ENCODE results near the gene SERPINB12. TPM values are rescaled to one million over a fixed set of nuclear protein-coding genes. Genes with fewer than 3 reads are reported as not detected.

The SERPINB12 gene
- total RNA-seq, 1 donor from 2014 or later = not detected

- Mint-ChIP-seq H3K9me3 (ENCODE audit: unreplicated experiment) (no peaks in the 10 kb centered on the region), H3K27ac (ENCODE audit: unreplicated experiment) (no peak overlapping the region), H3K4me1 (ENCODE audit: low read depth, unreplicated experiment) (no peaks in the 10 kb centered on the region), H3K36me3 (ENCODE audit: low read depth, unreplicated experiment) (no peaks in the 10 kb centered on the region), H3K4me3 (ENCODE audit: unreplicated experiment) (no peak overlapping the region), H3K27me3 (ENCODE audit: low read depth, unreplicated experiment) (peaks cover 14% of the 10 kb centered on the region)
- no peaks in the 10 kb centered on the region for H3K36me3 ChIP-seq (ENCODE audit: insufficient read depth, low read length)
- H3K4me3 ChIP-seq (ENCODE audit: insufficient read depth, low read depth, low read length) = no peak overlapping the region
- no peak overlapping the region for H3K27ac ChIP-seq (ENCODE audit: low read depth, low read length)
- DNase-seq (ENCODE audit: low read depth) (no peak), FAIRE-seq (no peak)
- no peak for TF ChIP-seq EZH2 (IDR thresholded peaks at IDR 0.05; ENCODE audit: insufficient read depth, low read length)
- TF ChIP-seq CTCF (IDR thresholded peaks at IDR 0.05; ENCODE audit: insufficient read depth, low read depth, low read length) = no peak
- H4K20me1 ChIP-seq (ENCODE audit: insufficient read depth, low read length) = no peaks in the 10 kb centered on the region
- no peak overlapping the region for H3K9ac ChIP-seq (ENCODE audit: low read length)
- H3K79me2 ChIP-seq (ENCODE audit: insufficient read depth, low read length) = no peaks in the 10 kb centered on the region
- no peaks in the 10 kb centered on the region for H3K4me1 ChIP-seq (ENCODE audit: insufficient read depth, low read length)
- H3K4me2 ChIP-seq (ENCODE audit: low read length) = no peak overlapping the region
- no peaks in the 10 kb centered on the region for H3K27me3 ChIP-seq (ENCODE audit: insufficient read depth, low read length)
- no peak overlapping the region for H2AFZ ChIP-seq (ENCODE audit: low read depth, low read length)
- no peaks in the 10 kb centered on the region for H3K9me3 ChIP-seq (ENCODE audit: insufficient read depth, low read depth, low read length)
These were observed 25.7 kb downstream of the SERPINB12 start for GRCh38 chr18:63567825-63568224.

GRCh38 chr18:63570721-63571120, 28.6 kb downstream of the SERPINB12 start:
- H3K4me3 ChIP-seq (ENCODE audit: insufficient read depth, low read depth, low read length) = no peak overlapping the region
- no peaks in the 10 kb centered on the region for H3K9me3 Mint-ChIP-seq (ENCODE audit: unreplicated experiment)
- H3K27me3 Mint-ChIP-seq (ENCODE audit: low read depth, unreplicated experiment) = peaks cover 14% of the 10 kb centered on the region
- H3K4me1 Mint-ChIP-seq (ENCODE audit: low read depth, unreplicated experiment) = no peaks in the 10 kb centered on the region
- no peak overlapping the region for H2AFZ ChIP-seq (ENCODE audit: low read depth, low read length)
- no peaks in the 10 kb centered on the region for H3K9me3 ChIP-seq (ENCODE audit: insufficient read depth, low read depth, low read length)
- DNase-seq (ENCODE audit: low read depth) = no peak
- TF ChIP-seq EZH2 (IDR thresholded peaks at IDR 0.05; ENCODE audit: insufficient read depth, low read length) = no peak
- no peak for TF ChIP-seq CTCF (IDR thresholded peaks at IDR 0.05; ENCODE audit: insufficient read depth, low read depth, low read length)
- H3K9ac ChIP-seq (ENCODE audit: low read length) = no peak overlapping the region
- H3K36me3 ChIP-seq (ENCODE audit: insufficient read depth, low read length) = no peaks in the 10 kb centered on the region
- no peaks in the 10 kb centered on the region for H3K36me3 Mint-ChIP-seq (ENCODE audit: low read depth, unreplicated experiment)
- no peaks in the 10 kb centered on the region for H3K27me3 ChIP-seq (ENCODE audit: insufficient read depth, low read length)
- no peak overlapping the region for H3K4me3 Mint-ChIP-seq (ENCODE audit: unreplicated experiment)
- H3K79me2 ChIP-seq (ENCODE audit: insufficient read depth, low read length) = no peaks in the 10 kb centered on the region
- H3K27ac Mint-ChIP-seq (ENCODE audit: unreplicated experiment) = no peak overlapping the region
- H3K4me2 ChIP-seq (ENCODE audit: low read length) = no peak overlapping the region
- H4K20me1 ChIP-seq (ENCODE audit: insufficient read depth, low read length) = no peaks in the 10 kb centered on the region
- no peak for FAIRE-seq
- H3K27ac ChIP-seq (ENCODE audit: low read depth, low read length) = no peak overlapping the region
- no peaks in the 10 kb centered on the region for H3K4me1 ChIP-seq (ENCODE audit: insufficient read depth, low read length)

GRCh38 chr18:63575681-63576080, 33.5 kb downstream of the SERPINB12 start:
- FAIRE-seq (no peak), DNase-seq (ENCODE audit: low read depth) (no peak)
- no peaks in the 10 kb centered on the region for H3K4me1 Mint-ChIP-seq (ENCODE audit: low read depth, unreplicated experiment)
- no peak overlapping the region for H3K4me3 Mint-ChIP-seq (ENCODE audit: unreplicated experiment)
- H3K9ac ChIP-seq (ENCODE audit: low read length) = no peak overlapping the region
- H3K9me3 Mint-ChIP-seq (ENCODE audit: unreplicated experiment) = no peaks in the 10 kb centered on the region
- H3K36me3 ChIP-seq (ENCODE audit: insufficient read depth, low read length) = no peaks in the 10 kb centered on the region
- TF ChIP-seq CTCF (IDR thresholded peaks at IDR 0.05; ENCODE audit: insufficient read depth, low read depth, low read length) = no peak
- no peak for TF ChIP-seq EZH2 (IDR thresholded peaks at IDR 0.05; ENCODE audit: insufficient read depth, low read length)
- no peak overlapping the region for H3K27ac Mint-ChIP-seq (ENCODE audit: unreplicated experiment)
- no peaks in the 10 kb centered on the region for H3K79me2 ChIP-seq (ENCODE audit: insufficient read depth, low read length)
- no peaks in the 10 kb centered on the region for H3K9me3 ChIP-seq (ENCODE audit: insufficient read depth, low read depth, low read length)
- H3K4me3 ChIP-seq (ENCODE audit: insufficient read depth, low read depth, low read length) = no peak overlapping the region
- H3K4me1 ChIP-seq (ENCODE audit: insufficient read depth, low read length) = no peaks in the 10 kb centered on the region
- no peaks in the 10 kb centered on the region for H4K20me1 ChIP-seq (ENCODE audit: insufficient read depth, low read length)
- H3K27me3 Mint-ChIP-seq (ENCODE audit: low read depth, unreplicated experiment) = peaks cover under 1% of the 10 kb centered on the region
- H3K4me2 ChIP-seq (ENCODE audit: low read length) = no peak overlapping the region
- H3K27ac ChIP-seq (ENCODE audit: low read depth, low read length) = no peak overlapping the region
- H3K36me3 Mint-ChIP-seq (ENCODE audit: low read depth, unreplicated experiment) = no peaks in the 10 kb centered on the region
- no peaks in the 10 kb centered on the region for H3K27me3 ChIP-seq (ENCODE audit: insufficient read depth, low read length)
- no peak overlapping the region for H2AFZ ChIP-seq (ENCODE audit: low read depth, low read length)

Measured in astrocyte (in vitro differentiated cells and primary cell).